GM12878 (cell line): ENCODE measurements around the gene FAM110A. TPM values are rescaled to one million over a fixed set of nuclear protein-coding genes. Genes with fewer than 3 reads are reported as not detected.
"Not testable (repeated sequence)": the region's sequence is repeated elsewhere in the genome, so short reads cannot be mapped to it uniquely, and the experiment has no call there.

ENCODE experiments used
- ATAC-seq: fragments of 200-7000 bp; cut with Tn5 transposase; 3 replicates; pipeline ENCODE4 v1.9.1; 2020; ENCODE audit warnings: mild to moderate bottlenecking, moderate library complexity
- BruUV-seq: library from RNA; stranded (reverse); fragments of 400-500 nt; replicated peaks from 2 replicates; lab custom pipeline; 2021; lab: Mats Ljungman, UMichigan
- CTCF ChIA-PET: fragments of 300-600 bp; sonication (Branson Sonifier 250); formaldehyde crosslinking; extraction: SDS; loops from one replicate; lab custom pipeline; 2021; ENCODE audit warnings: inconsistent platforms; lab: Yijun Ruan, JAX
- POLR2A ChIA-PET: fragments of 350-600 bp; formaldehyde crosslinking; extraction: SDS; loops from one replicate; lab custom pipeline; 2021; ENCODE audit warnings: inconsistent platforms; lab: Charles Lee
- RAD21 ChIA-PET: fragments of 300-600 bp; sonication (Branson Sonifier 250); formaldehyde crosslinking; loops from one replicate; lab custom pipeline; 2023; ENCODE audit warnings: antibody characterized with exemption; ENCODE audit not compliant: unreplicated experiment; lab: Charles Lee
- SMC1A ChIA-PET: fragments of 300-600 bp; sonication (Branson Sonifier 250); formaldehyde crosslinking; loops from one replicate; lab custom pipeline; 2023; ENCODE audit not compliant: unreplicated experiment, uncharacterized antibody; lab: Charles Lee
- DNase-seq: peaks from one replicate; pipeline ENCODE4 v3.0.0-alpha.2; 2011; ENCODE audit warnings: low read depth, low spot score
- FAIRE-seq: peaks from 3 replicates; lab custom pipeline; 2011; peaks lifted over from hg19 to GRCh38; lab: Jason Lieb, UNC
- H2AFZ ChIP-seq: 2 replicates; pipeline ENCODE4 v1.6.0; 2011; ENCODE audit warnings: low read depth, low read length, control low read depth; ENCODE audit not compliant: control insufficient read depth
- H3K27ac ChIP-seq: 2 replicates; pipeline ENCODE4 v1.5.1; 2011; ENCODE audit warnings: control low read depth; ENCODE audit not compliant: control insufficient read depth, insufficient read depth
- H3K27me3 ChIP-seq, 2 experiments: replicated peaks in 1 of 2; 2 replicates each; pipeline versions ENCODE4 v1.6.0 to v1.6.1; 2011; ENCODE audit warnings: low read length in 1 of 2; ENCODE audit not compliant: control insufficient read depth in 2 of 2, insufficient read depth in 2 of 2
- H3K36me3 ChIP-seq, 2 experiments: 2 replicates each; pipeline ENCODE4 v1.5.1; 2011; ENCODE audit warnings: low read length in 1 of 2; ENCODE audit not compliant: control insufficient read depth in 2 of 2, insufficient read depth in 2 of 2
- H3K4me1 ChIP-seq: 2 replicates; pipeline ENCODE4 v1.6.1; 2011; ENCODE audit warnings: mild to moderate bottlenecking, low read length, moderate library complexity, mixed read lengths; ENCODE audit not compliant: control insufficient read depth, insufficient read depth
- H3K4me2 ChIP-seq: 2 replicates; pipeline ENCODE4 v1.6.0; 2011; ENCODE audit warnings: control low read depth; ENCODE audit not compliant: control insufficient read depth, insufficient read depth
- H3K4me3 ChIP-seq: fragments of 200-600 bp; sonication (generic); 2 replicates; pipeline ENCODE4 v1.5.1; 2016
- H3K79me2 ChIP-seq: 2 replicates; pipeline ENCODE4 v1.6.0; 2011; ENCODE audit warnings: low read length; ENCODE audit not compliant: control insufficient read depth, insufficient read depth
- H3K9ac ChIP-seq: 2 replicates; pipeline ENCODE4 v1.8.0; 2011; ENCODE audit warnings: low read length, control low read depth, mixed read lengths; ENCODE audit not compliant: control insufficient read depth, insufficient read depth
- H3K9me3 ChIP-seq: replicated peaks from 3 replicates; pipeline ENCODE4 v1.5.1; 2011; ENCODE audit warnings: mild to moderate bottlenecking, low read length; ENCODE audit not compliant: control insufficient read depth, insufficient read depth
- H4K20me1 ChIP-seq: 2 replicates; pipeline ENCODE4 v1.6.0; 2011; ENCODE audit not compliant: control insufficient read depth, insufficient read depth
- ETV6 ChIP-seq, 2 experiments: fragments of 450-650 bp in 1 of 2; IDR thresholded peaks in 1 of 2; conservative IDR thresholded peaks in 1 of 2; 2 replicates each; pipeline ENCODE4 v1.6.1; 2014; ENCODE audit warnings: antibody characterized with exemption in 1 of 2, borderline replicate concordance in 1 of 2, low read depth in 1 of 2, mild to moderate bottlenecking in 1 of 2, moderate library complexity in 1 of 2
- WGBS: methylation state at CpG from one replicate; pipeline ENCODE4 v1.1.6; 2016; ENCODE audit warnings: low lambda C conversion rate; ENCODE audit not compliant: insufficient replicate concordance, insufficient coverage; ENCODE audit errors: missing lambda C conversion rate; 5-methylcytosine and 5-hydroxymethylcytosine counted together
- in situ Hi-C: fragments of 300-500 bp; cut with MboI; formaldehyde crosslinking; loops from 9 replicates; pipeline ENCODE4 v1.14.3; 2018; ENCODE audit warnings: mixed read lengths
- intact Hi-C: fragments of 100-400 bp; cut with micrococcal nuclease; formaldehyde crosslinking; loops from one replicate; pipeline ENCODE4 v1.14.2; 2022; ENCODE audit not compliant: unreplicated experiment
- polyA plus RNA-seq, 11 experiments: library from polyadenylated mRNA; depleted of rRNA in 4 of 11; unstranded in 6 of 11; stranded (reverse) in 5 of 11; fragments of >200 nt; fragmentation: Nextera tagmentation in 4 of 11; fragmentation: Illumina TruSeq in 1 of 11; extraction: Ambion mirVana in 4 of 11; extraction: Trizol in 1 of 11; gene quantifications; 1 replicate in 1 of 11; 2 replicates in 10 of 11; pipeline versions ENCODE4 v1.2.1 to v1.2.3, GENCODE V29; 2011 to 2016; ENCODE audit warnings: inconsistent platforms in 2 of 11, missing spikeins in 2 of 11, low read depth in 1 of 11
- total RNA-seq, 4 experiments: library from RNA; depleted of rRNA in 3 of 4; stranded (reverse); fragments of >200 nt in 3 of 4; fragmentation: Illumina TruSeq in 1 of 4; extraction: Trizol in 1 of 4; gene quantifications; 2 replicates each; pipeline versions ENCODE4 v1.2.1 to v1.2.3, GENCODE V29; 2013 to 2021
- TF ChIP-seq, protein P1 (sequence below): fragments of 450-650 bp; IDR thresholded peaks from 2 replicates; pipeline ENCODE4 v1.6.1; 2016; ENCODE audit warnings: mild to moderate bottlenecking

The FAM110A gene
- total and polyA plus RNA-seq, 10 of the 15 experiments (the other 5 are each of a cell fraction or from before 2014, with no cell fraction given), result 1.1 to 14.8 (median 7.4) TPM

DNA sequence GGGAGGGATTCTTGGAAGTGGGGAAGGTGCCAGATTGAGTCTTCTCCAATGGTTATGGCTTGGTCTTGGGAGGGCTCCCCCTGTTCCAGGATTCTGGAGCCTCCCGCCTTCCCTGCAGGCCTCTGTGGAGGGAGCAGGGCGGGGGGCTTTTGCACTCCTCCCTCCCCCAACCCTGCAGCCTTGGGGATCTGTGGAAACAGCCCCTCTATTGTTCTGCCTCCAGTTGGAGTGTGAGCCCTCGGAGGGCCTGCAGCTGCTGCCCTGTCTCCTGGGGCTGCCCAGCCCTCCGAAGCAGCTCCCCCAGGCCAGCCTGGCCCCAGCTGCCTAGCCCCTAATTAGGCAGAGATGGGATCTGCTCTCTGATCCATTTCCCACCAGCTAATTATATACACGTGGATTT lies 14.7 kb downstream of the FAM110A start (continued):
- TF ChIP-seq, protein P1, sequence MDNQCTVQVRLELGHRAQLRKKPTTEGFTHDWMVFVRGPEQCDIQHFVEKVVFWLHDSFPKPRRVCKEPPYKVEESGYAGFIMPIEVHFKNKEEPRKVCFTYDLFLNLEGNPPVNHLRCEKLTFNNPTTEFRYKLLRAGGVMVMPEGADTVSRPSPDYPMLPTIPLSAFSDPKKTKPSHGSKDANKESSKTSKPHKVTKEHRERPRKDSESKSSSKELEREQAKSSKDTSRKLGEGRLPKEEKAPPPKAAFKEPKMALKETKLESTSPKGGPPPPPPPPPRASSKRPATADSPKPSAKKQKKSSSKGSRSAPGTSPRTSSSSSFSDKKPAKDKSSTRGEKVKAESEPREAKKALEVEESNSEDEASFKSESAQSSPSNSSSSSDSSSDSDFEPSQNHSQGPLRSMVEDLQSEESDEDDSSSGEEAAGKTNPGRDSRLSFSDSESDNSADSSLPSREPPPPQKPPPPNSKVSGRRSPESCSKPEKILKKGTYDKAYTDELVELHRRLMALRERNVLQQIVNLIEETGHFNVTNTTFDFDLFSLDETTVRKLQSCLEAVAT, result no peak
- no peak for TF ChIP-seq ETV6 (conservative IDR thresholded peaks at IDR 0.05 in 1 of 2, IDR thresholded peaks at IDR 0.05 in 1 of 2; ENCODE audit: borderline replicate concordance in 1 of 2, low read depth in 1 of 2)

DNA sequence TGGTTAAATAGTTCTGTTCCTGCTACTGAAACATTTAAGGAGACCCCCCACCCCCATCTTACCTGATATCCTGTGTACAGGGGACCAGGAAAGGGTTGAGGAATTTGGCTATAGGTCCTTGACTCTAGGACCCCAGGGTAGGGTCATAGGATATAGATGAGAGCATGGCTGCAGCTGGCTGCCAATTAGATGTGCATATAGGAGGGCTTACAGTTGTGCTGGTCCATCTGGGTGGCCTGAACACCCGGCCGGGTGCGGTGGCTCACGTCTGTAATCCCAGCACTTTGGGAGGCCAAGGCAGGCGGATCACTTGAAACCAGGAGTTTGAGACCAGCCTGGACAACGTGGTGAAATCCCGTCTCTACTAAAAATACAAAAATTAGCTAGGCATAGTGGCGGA lies 15.2 kb downstream of the FAM110A start:
- H3K27ac ChIP-seq, H4K20me1 ChIP-seq, H3K36me3 ChIP-seq, FAIRE-seq, H3K9ac ChIP-seq, BruUV-seq, H3K79me2 ChIP-seq, H3K27me3 ChIP-seq, CTCF ChIA-PET, H3K9me3 ChIP-seq, RAD21 ChIA-PET, ATAC-seq, H2AFZ ChIP-seq, in situ Hi-C loops, H3K4me3 ChIP-seq, SMC1A ChIA-PET, DNase-seq, intact Hi-C loops, POLR2A ChIA-PET, H3K4me2 ChIP-seq: not testable (repeated sequence)
- 84% methylated on average over 8 of the region's 8 CpGs for WGBS
- H3K4me1 ChIP-seq, result peaks cover 30% of the 10 kb centered on the region
